ENCODE measurements around the gene ARL6.
A peak's percentile ranks its signal among the peaks of the same experiment; 100 is the strongest.

The ARL6 gene

GRCh38 chr3:97736928-97737327 is 27.6 kb upstream of the ARL6 start (continued):
- TF ChIP-seq YY2 (tag by site-specific recombination; IDR thresholded peaks at IDR 0.05): no peak
- TF ChIP-seq SP3 (tag by site-specific recombination; IDR thresholded peaks at IDR 0.05): no peak
- no peak for TF ChIP-seq ZNF391 (tag by site-specific recombination; IDR thresholded peaks at IDR 0.05; ENCODE audit: borderline replicate concordance, low read depth)
- no peak for TF ChIP-seq ZNF248 (tag by site-specific recombination; IDR thresholded peaks at IDR 0.05)
- TF ChIP-seq ZNF202 (tag by site-specific recombination; IDR thresholded peaks at IDR 0.05; ENCODE audit: borderline replicate concordance): no peak
- no peak for TF ChIP-seq ZNF292 (tag by site-specific recombination; IDR thresholded peaks at IDR 0.05; ENCODE audit: borderline replicate concordance, low read depth)
- TF ChIP-seq ZNF654 (tag by site-specific recombination; IDR thresholded peaks at IDR 0.05; ENCODE audit: low read depth): no peak
- no peak for TF ChIP-seq ZNF623 (tag by site-specific recombination; IDR thresholded peaks at IDR 0.05)
- no peak for TF ChIP-seq KLF16 (tag by site-specific recombination; IDR thresholded peaks at IDR 0.05)
- TF ChIP-seq ZNF112 (tag by site-specific recombination; IDR thresholded peaks at IDR 0.05): no peak
- TF ChIP-seq SALL2 (tag by site-specific recombination; IDR thresholded peaks at IDR 0.05; ENCODE audit: borderline replicate concordance): no peak
- no peak for TF ChIP-seq OVOL3 (tag by site-specific recombination; IDR thresholded peaks at IDR 0.05)
- no peak for TF ChIP-seq ZNF146 (tag by site-specific recombination; IDR thresholded peaks at IDR 0.05)
- TF ChIP-seq ZNF19 (tag by site-specific recombination; IDR thresholded peaks at IDR 0.05; ENCODE audit: low read depth): no peak
- no peak for TF ChIP-seq ZNF791 (tag by site-specific recombination; IDR thresholded peaks at IDR 0.05)
- no peak for TF ChIP-seq ZNF624 (tag by site-specific recombination; IDR thresholded peaks at IDR 0.05)
- TF ChIP-seq ZSCAN4 (tag by site-specific recombination; IDR thresholded peaks at IDR 0.05): no peak
- TF ChIP-seq ZNF571 (tag by site-specific recombination; IDR thresholded peaks at IDR 0.05): no peak
- no peak for TF ChIP-seq ZNF324 (tag by site-specific recombination; IDR thresholded peaks at IDR 0.05)
- peak; percentile 32; the same call in 1 of the 2 replicates for TF ChIP-seq WT1 (tag by site-specific recombination; IDR thresholded peaks at IDR 0.05)
- no peak for TF ChIP-seq ZNF670 (tag by site-specific recombination; IDR thresholded peaks at IDR 0.05; ENCODE audit: low read depth)
- no peak for TF ChIP-seq ZNF561 (tag by site-specific recombination; IDR thresholded peaks at IDR 0.05; ENCODE audit: borderline replicate concordance)
- TF ChIP-seq ZNF121 (tag by site-specific recombination; IDR thresholded peaks at IDR 0.05): no peak
- no peak for TF ChIP-seq ZNF488 (tag by site-specific recombination; IDR thresholded peaks at IDR 0.05)
- no peak for TF ChIP-seq ZNF768 (tag by site-specific recombination; IDR thresholded peaks at IDR 0.05)
- 0 out of 2 replicates have a peak, but pooled peaks have one; percentile 29 for TF ChIP-seq ZNF366 (tag by site-specific recombination; conservative IDR thresholded peaks at IDR 0.05)
- TF ChIP-seq PRDM2 (tag by site-specific recombination; IDR thresholded peaks at IDR 0.05; ENCODE audit: borderline replicate concordance): no peak
- 0 out of 2 replicates have a peak, but pooled peaks have one; percentile 57 for TF ChIP-seq ZNF610 (tag by site-specific recombination; IDR thresholded peaks at IDR 0.05; ENCODE audit: borderline replicate concordance)
- no peak for TF ChIP-seq ZNF239 (tag by site-specific recombination; IDR thresholded peaks at IDR 0.05)
- no peak for TF ChIP-seq KLF9 (tag by site-specific recombination; IDR thresholded peaks at IDR 0.05; ENCODE audit: low read depth)
- no peak for TF ChIP-seq ZNF658 (tag by site-specific recombination; IDR thresholded peaks at IDR 0.05)
- TF ChIP-seq ZNF747 (tag by site-specific recombination; IDR thresholded peaks at IDR 0.05): no peak
- TF ChIP-seq, protein P1, sequence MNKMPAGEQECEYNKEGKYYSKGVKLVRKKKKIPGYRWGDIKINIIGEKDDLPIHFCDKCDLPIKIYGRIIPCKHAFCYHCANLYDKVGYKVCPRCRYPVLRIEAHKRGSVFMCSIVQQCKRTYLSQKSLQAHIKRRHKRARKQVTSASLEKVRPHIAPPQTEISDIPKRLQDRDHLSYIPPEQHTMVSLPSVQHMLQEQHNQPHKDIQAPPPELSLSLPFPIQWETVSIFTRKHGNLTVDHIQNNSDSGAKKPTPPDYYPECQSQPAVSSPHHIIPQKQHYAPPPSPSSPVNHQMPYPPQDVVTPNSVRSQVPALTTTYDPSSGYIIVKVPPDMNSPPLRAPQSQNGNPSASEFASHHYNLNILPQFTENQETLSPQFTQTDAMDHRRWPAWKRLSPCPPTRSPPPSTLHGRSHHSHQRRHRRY (tag by site-specific recombination; IDR thresholded peaks at IDR 0.05): no peak
- no peak for TF ChIP-seq ZNF311 (tag by site-specific recombination; IDR thresholded peaks at IDR 0.05; ENCODE audit: borderline replicate concordance)
- no peak for TF ChIP-seq ZBTB8A (tag by site-specific recombination; IDR thresholded peaks at IDR 0.05)

Data from HEK293 (cell line).